CD4-positive, alpha-beta T cell (primary cell): Measurements from ENCODE around the gene NR3C2. TPM values are rescaled to one million over a fixed set of nuclear protein-coding genes. Genes with fewer than 3 reads are reported as not detected.

Experiments used
- ATAC-seq: fragments of 200-7000 bp; cut with Tn5 transposase; one replicate; pipeline ENCODE4 v1.10.0; 2022; ENCODE audit warnings: mild to moderate bottlenecking; ENCODE audit not compliant: poor library complexity
- CTCF ChIA-PET: fragments of 350-600 bp; sonication (Branson Sonifier 250); formaldehyde crosslinking; loops from one replicate; lab custom pipeline; 2021; ENCODE audit warnings: antibody characterized with exemption, inconsistent platforms; lab: Charles Lee
- POLR2A ChIA-PET: fragments of 350-600 bp; sonication (Branson Sonifier 250); formaldehyde crosslinking; loops from one replicate; lab custom pipeline; 2021; ENCODE audit warnings: antibody characterized with exemption, inconsistent platforms; lab: Charles Lee
- DNase-seq, 14 experiments: peaks; one replicate each; pipeline ENCODE4 v3.0.0-alpha.2; 2013 to 2020; ENCODE audit warnings: mixed read lengths in 2 of 14
- H3K27ac ChIP-seq, 2 donors: one replicate each; pipeline versions ENCODE4 v1.5.1 to v1.7.0; 2013; ENCODE audit warnings: low read length in 2 of 2, low read depth in 1 of 2, mild to moderate bottlenecking in 1 of 2
- H3K27me3 ChIP-seq, 2 experiments: 1 replicate in 1 of 2; 2 replicates in 1 of 2; pipeline versions ENCODE4 v1.6.1 to v1.7.0; 2013; ENCODE audit warnings: low read length in 2 of 2, control low read depth in 1 of 2, mild to moderate bottlenecking in 1 of 2, moderate library complexity in 1 of 2; ENCODE audit not compliant: insufficient read depth in 2 of 2, control insufficient read depth in 1 of 2
- H3K36me3 ChIP-seq: one replicate; pipeline ENCODE4 v1.6.1; 2013; ENCODE audit warnings: low read length, control low read depth; ENCODE audit not compliant: insufficient read depth
- H3K4me1 ChIP-seq: one replicate; pipeline ENCODE4 v1.6.1; 2013; ENCODE audit warnings: low read length, control low read depth; ENCODE audit not compliant: insufficient read depth
- H3K4me3 ChIP-seq: one replicate; pipeline ENCODE4 v1.5.1; 2013; ENCODE audit warnings: mild to moderate bottlenecking, low read length, moderate library complexity
- H3K9me3 ChIP-seq, 2 experiments: 1 replicate in 1 of 2; 2 replicates in 1 of 2; pipeline versions ENCODE4 v1.6.1 to v1.7.0; 2013; ENCODE audit warnings: low read length in 2 of 2, mild to moderate bottlenecking in 2 of 2, control low read depth in 1 of 2, moderate library complexity in 1 of 2; ENCODE audit not compliant: control insufficient read depth in 1 of 2, insufficient read depth in 1 of 2
- H3K27ac Mint-ChIP-seq: one replicate; pipeline ENCODE4 v1.8.0; 2020; ENCODE audit warnings: mixed read lengths
- H3K27me3 Mint-ChIP-seq: one replicate; pipeline ENCODE4 v1.8.0; 2021; ENCODE audit warnings: mixed read lengths
- H3K36me3 Mint-ChIP-seq: one replicate; pipeline ENCODE4 v1.8.0; 2021; ENCODE audit warnings: low read depth, mixed read lengths
- H3K4me1 Mint-ChIP-seq: one replicate; pipeline ENCODE4 v1.8.0; 2021; ENCODE audit warnings: low read depth, mixed read lengths
- H3K4me3 Mint-ChIP-seq: one replicate; pipeline ENCODE4 v1.8.0; 2020; ENCODE audit warnings: mild to moderate bottlenecking, mixed read lengths
- H3K9me3 Mint-ChIP-seq: one replicate; pipeline ENCODE4 v1.8.0; 2020; ENCODE audit warnings: mixed read lengths
- CTCF ChIP-seq: fragments of 200-600 bp; IDR thresholded peaks from one replicate; pipeline ENCODE4 v1.8.0; 2022; ENCODE audit warnings: antibody characterized with exemption, mild to moderate bottlenecking
- intact Hi-C, 2 experiments: fragments of 100-400 bp; cut with DNase I in 1 of 2; cut with micrococcal nuclease in 1 of 2; formaldehyde crosslinking; loops; one replicate each; pipeline versions ENCODE4 v1.15.1 to v1.9.0; 2023 to 2025; cut with DNase I, micrococcal nuclease
- total RNA-seq, 174 experiments: library from RNA in 2 of 174; stranded (reverse) in 2 of 174; gene quantifications; one replicate each; pipeline ENCODE4 v1.2.3 and lab custom pipeline; 2021 to 2026

Gene NR3C2
- total RNA-seq, 2 experiments from 2014 or later = 31.6 to 35.0 TPM

GRCh38 chr4:148300877-148301276 lies 141.3 kb downstream of the NR3C2 start:
- Mint-ChIP-seq H3K27ac (no peak overlapping the region), H3K36me3 (peaks cover 42% of the 10 kb centered on the region), H3K4me1 (peaks cover 15% of the 10 kb centered on the region), H3K9me3 (peaks cover 6% of the 10 kb centered on the region), H3K27me3 (no peaks in the 10 kb centered on the region), H3K4me3 (no peak overlapping the region)
- Histone ChIP-seq H3K27ac (no peak overlapping the region), H3K27me3 (no peaks in the 10 kb centered on the region), H3K36me3 (no peaks in the 10 kb centered on the region), H3K4me3 (no peak overlapping the region), H3K9me3 (peaks cover 0 to 7% of the 10 kb centered on the region in 2 experiments), H3K4me1 (no peaks in the 10 kb centered on the region)
- ChIA-PET CTCF (no interaction called here), POLR2A (no interaction called here)
- DNase-seq = no peak
- no peak for TF ChIP-seq CTCF
- intact Hi-C loops = no loop called here
- no peak for ATAC-seq

- DNase-seq (no peak), ATAC-seq (no peak)
- H3K4me1 ChIP-seq = no peaks in the 10 kb centered on the region
- Mint-ChIP-seq H3K4me1 (peaks cover 24% of the 10 kb centered on the region), H3K27me3 (no peaks in the 10 kb centered on the region), H3K9me3 (peaks cover 6% of the 10 kb centered on the region), H3K36me3 (peaks cover 35% of the 10 kb centered on the region), H3K27ac (no peak overlapping the region), H3K4me3 (no peak overlapping the region)
- ChIA-PET CTCF (no interaction called here), POLR2A (interaction anchor here (0.7 to 1.4 kb wide), 2 partner anchors 143 to 413 kb away, joined by 3 read pairs; partner anchors contain the start of gene NR3C2)
- intact Hi-C loops = no loop called here
- no peak overlapping the region for H3K4me3 ChIP-seq
- H3K27me3 ChIP-seq = no peaks in the 10 kb centered on the region
- H3K9me3 ChIP-seq = peaks cover 0 to 7% of the 10 kb centered on the region in 2 experiments
- H3K27ac ChIP-seq = no peak overlapping the region
- no peaks in the 10 kb centered on the region for H3K36me3 ChIP-seq
- TF ChIP-seq CTCF = no peak
Measured at GRCh38 chr4:148299337-148299736, 142.9 kb downstream of the NR3C2 start.

GRCh38 chr4:148296498-148296897 lies 145.7 kb downstream of the NR3C2 start:
- Histone ChIP-seq H3K27me3 (no peaks in the 10 kb centered on the region), H3K4me1 (no peaks in the 10 kb centered on the region), H3K27ac (no peak overlapping the region), H3K4me3 (no peak overlapping the region), H3K36me3 (no peaks in the 10 kb centered on the region), H3K9me3 (peaks cover 0 to 7% of the 10 kb centered on the region in 2 experiments)
- Mint-ChIP-seq H3K9me3 (peaks cover 2% of the 10 kb centered on the region), H3K4me1 (peaks cover 43% of the 10 kb centered on the region), H3K27me3 (no peaks in the 10 kb centered on the region), H3K27ac (no peak overlapping the region), H3K4me3 (no peak overlapping the region), H3K36me3 (peaks cover 22% of the 10 kb centered on the region)
- TF ChIP-seq CTCF = no peak
- DNase-seq (no peak), ATAC-seq (no peak)
- POLR2A ChIA-PET = no interaction called here
- CTCF ChIA-PET = interaction anchor here (0.5 kb wide), 1 partner anchor 98 kb away, joined by 3 read pairs; no protein-coding TSS in a partner anchor
- intact Hi-C loops = no loop called here
